Activated T-cell treated with anti-CD3 and anti-CD28 coated beads, Interleukin-2, amount 50 U/mL, for 72 hours (primary cell): Measurements from ENCODE around the gene HK2. TPM values are rescaled to one million over a fixed set of nuclear protein-coding genes. Genes with fewer than 3 reads are reported as not detected.
A peak's percentile ranks its signal among the peaks of the same experiment; 100 is the strongest.
"Not testable (repeated sequence)": the region's sequence is repeated elsewhere in the genome, so short reads cannot be mapped to it uniquely, and the experiment has no call there.

ENCODE experiments used
- ATAC-seq, 2 donors: fragments of 150-1000 bp; cut with Tn5 transposase; replicated peaks in 1 of 2; 2 replicates each; pipeline ENCODE4 v1.10.0; 2021; ENCODE audit warnings: moderate library complexity in 2 of 2, mild to moderate bottlenecking in 1 of 2
- DNase-seq, 2 donors: peaks; one replicate each; pipeline ENCODE4 v3.0.0; 2021 to 2022; ENCODE audit warnings: mixed read lengths in 1 of 2
- H3K27ac Mint-ChIP-seq: one replicate; pipeline ENCODE4 v1.8.0; 2022; ENCODE audit warnings: mild to moderate bottlenecking, moderate library complexity, mixed read lengths
- H3K27me3 Mint-ChIP-seq: one replicate; pipeline ENCODE4 v1.8.0; 2022; ENCODE audit warnings: low read depth, mixed read lengths
- H3K36me3 Mint-ChIP-seq, 2 donors: one replicate each; pipeline ENCODE4 v1.8.0; 2022; ENCODE audit warnings: mixed read lengths in 2 of 2, mild to moderate bottlenecking in 1 of 2; ENCODE audit not compliant: insufficient read depth in 2 of 2
- H3K4me1 Mint-ChIP-seq: one replicate; pipeline ENCODE4 v1.8.0; 2022; ENCODE audit warnings: low read depth, mixed read lengths
- H3K4me3 Mint-ChIP-seq, 2 donors: one replicate each; pipeline ENCODE4 v1.8.0; 2022; ENCODE audit warnings: mild to moderate bottlenecking in 2 of 2, mixed read lengths in 2 of 2, moderate library complexity in 2 of 2
- H3K9me3 Mint-ChIP-seq, 2 donors: one replicate each; pipeline ENCODE4 v1.8.0; 2022; ENCODE audit warnings: mixed read lengths in 2 of 2
- total RNA-seq, 2 donors: library from RNA; stranded (reverse); gene quantifications; one replicate each; pipeline ENCODE4 v1.2.3, GENCODE V29; 2022

Gene HK2
- total RNA-seq, 2 donors from 2014 or later: 31.2 to 36.4 TPM

DNA sequence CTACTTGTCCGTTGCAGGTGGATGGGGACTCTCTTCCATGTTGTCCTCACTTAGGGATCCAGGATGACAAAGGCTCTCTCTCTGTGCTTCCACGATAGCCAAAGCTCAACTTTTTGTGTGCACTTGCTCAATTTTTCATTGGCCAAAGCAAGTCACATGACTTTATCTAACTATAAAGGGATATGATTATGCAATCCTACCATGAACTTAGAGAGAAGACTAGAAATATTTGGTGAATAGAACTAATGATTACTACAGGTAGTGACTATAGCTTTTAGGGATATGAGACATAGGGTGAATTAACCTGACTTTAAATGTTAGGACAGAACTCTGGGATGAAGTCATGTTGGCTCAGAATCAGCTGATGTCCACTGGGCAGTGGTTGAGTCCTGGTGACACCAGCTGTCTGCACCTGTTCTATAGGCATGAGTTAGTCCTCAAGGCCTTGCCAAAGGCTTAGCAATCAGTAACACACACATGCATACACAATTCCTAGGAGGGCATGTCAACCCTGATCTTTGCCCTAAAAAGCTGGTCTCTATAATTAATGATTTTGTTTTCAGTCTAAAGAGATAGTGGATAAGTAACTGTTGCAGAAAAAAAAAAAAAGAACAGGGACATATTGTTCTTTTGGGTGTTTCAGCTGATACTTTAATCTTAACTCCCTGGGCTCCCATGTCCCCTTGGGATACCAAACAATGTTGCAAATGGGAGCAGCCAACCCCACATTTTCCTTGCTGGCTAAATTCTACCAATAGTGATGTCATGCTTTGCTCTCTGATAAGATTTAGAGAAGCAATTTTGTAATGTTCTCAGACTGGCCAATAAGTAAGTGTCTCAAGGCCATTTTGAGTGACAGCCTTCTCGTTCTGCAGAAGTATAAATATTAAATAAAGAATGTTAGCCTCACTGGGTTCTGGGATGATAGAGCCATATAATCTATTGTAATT, 12.5 kb upstream of the HK2 start:
- no peak overlapping the region for H3K4me3 Mint-ChIP-seq
- no peaks in the 10 kb centered on the region for H3K27me3 Mint-ChIP-seq
- DNase-seq: no peak
- no peak for ATAC-seq
- H3K36me3 Mint-ChIP-seq: no peaks in the 10 kb centered on the region
- peaks cover 6% of the 10 kb centered on the region for H3K4me1 Mint-ChIP-seq
- no peaks in the 10 kb centered on the region for H3K9me3 Mint-ChIP-seq
- no peak overlapping the region for H3K27ac Mint-ChIP-seq

- no peak overlapping the region for H3K4me3 Mint-ChIP-seq
- H3K4me1 Mint-ChIP-seq: no peaks in the 10 kb centered on the region
- H3K36me3 Mint-ChIP-seq: no peaks in the 10 kb centered on the region
- H3K27ac Mint-ChIP-seq: no peak overlapping the region
- no peaks in the 10 kb centered on the region for H3K27me3 Mint-ChIP-seq
- ATAC-seq: no peak
- no peaks in the 10 kb centered on the region for H3K9me3 Mint-ChIP-seq
- DNase-seq: no peak
Observed at GRCh38 chr2:74822771-74823566, 11.0 kb upstream of the HK2 start.

- no peak overlapping the region for H3K27ac Mint-ChIP-seq
- no peaks in the 10 kb centered on the region for H3K36me3 Mint-ChIP-seq
- H3K27me3 Mint-ChIP-seq: no peaks in the 10 kb centered on the region
- no peaks in the 10 kb centered on the region for H3K4me1 Mint-ChIP-seq
- ATAC-seq (no peak), DNase-seq (no peak)
- H3K9me3 Mint-ChIP-seq: no peaks in the 10 kb centered on the region
- H3K4me3 Mint-ChIP-seq: no peak overlapping the region
Observed at GRCh38 chr2:74824679-74825078, 9.2 kb upstream of the HK2 start.

DNA sequence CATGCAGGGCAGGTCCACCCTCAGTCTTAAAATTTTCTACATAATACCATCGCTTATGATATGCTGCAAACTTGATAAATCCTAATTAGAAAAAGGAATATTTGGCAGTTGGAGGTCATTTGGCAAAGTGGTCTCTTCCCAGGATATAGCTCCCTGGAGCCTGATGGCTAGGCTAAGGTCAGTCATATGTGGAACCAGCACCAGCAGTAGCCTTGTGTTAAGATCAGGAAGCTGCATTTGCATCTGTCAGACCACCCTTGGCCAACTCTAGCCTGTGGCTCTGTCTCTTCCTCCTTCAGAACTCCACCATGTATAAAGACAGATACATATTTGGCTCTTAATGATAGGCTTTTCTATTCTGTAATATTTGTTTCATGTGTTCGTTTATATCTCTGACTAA, 5.4 kb upstream of the HK2 start:
- H3K4me1 Mint-ChIP-seq: peaks cover 19% of the 10 kb centered on the region
- no peaks in the 10 kb centered on the region for H3K27me3 Mint-ChIP-seq
- no peak overlapping the region for H3K27ac Mint-ChIP-seq
- ATAC-seq: no peak
- DNase-seq: no peak
- no peaks in the 10 kb centered on the region for H3K36me3 Mint-ChIP-seq
- H3K9me3 Mint-ChIP-seq: no peaks in the 10 kb centered on the region
- H3K4me3 Mint-ChIP-seq: no peak overlapping the region

- H3K27ac Mint-ChIP-seq: no peak overlapping the region
- ATAC-seq (no peak), DNase-seq (no peak)
- no peaks in the 10 kb centered on the region for H3K27me3 Mint-ChIP-seq
- no peaks in the 10 kb centered on the region for H3K36me3 Mint-ChIP-seq
- peaks cover 38% of the 10 kb centered on the region for H3K4me1 Mint-ChIP-seq
- peak overlapping the region; percentile 4 to 12 for H3K4me3 Mint-ChIP-seq
- H3K9me3 Mint-ChIP-seq: no peaks in the 10 kb centered on the region
Observed at GRCh38 chr2:74831693-74832530, 2.0 kb upstream of the HK2 start.

DNA sequence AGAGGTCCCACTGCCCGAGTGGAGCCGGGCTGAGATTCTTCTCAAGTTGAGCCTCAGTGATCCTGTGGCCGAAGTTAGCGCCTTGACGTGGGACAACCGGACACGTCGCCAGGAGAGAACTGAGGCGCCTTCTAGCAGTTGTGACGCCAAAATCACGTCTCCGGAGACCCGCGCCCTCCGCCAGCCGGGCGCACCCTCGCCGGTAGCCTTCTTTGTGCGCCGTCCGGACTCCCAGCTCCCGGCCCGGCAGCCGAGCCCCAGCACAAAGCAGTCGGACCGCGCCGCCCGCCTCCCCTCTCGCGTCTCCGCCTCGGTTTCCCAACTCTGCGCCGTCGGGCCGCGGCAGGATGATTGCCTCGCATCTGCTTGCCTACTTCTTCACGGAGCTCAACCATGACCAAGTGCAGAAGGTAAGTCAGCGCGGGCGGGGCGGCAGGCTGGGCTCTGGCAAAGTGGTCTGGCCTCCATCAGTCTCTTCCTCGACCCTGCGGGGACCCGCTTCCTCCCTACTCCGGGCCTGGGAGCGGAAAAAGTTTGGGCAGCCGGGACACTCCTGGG, 386 bp downstream of the HK2 start:
- H3K9me3 Mint-ChIP-seq, H3K36me3 Mint-ChIP-seq, H3K27ac Mint-ChIP-seq, H3K27me3 Mint-ChIP-seq: not testable (repeated sequence)
- H3K4me3 Mint-ChIP-seq: peak overlapping the region; percentile 94
- H3K4me1 Mint-ChIP-seq: peaks cover 61% of the 10 kb centered on the region
- ATAC-seq (peak; percentile 14 to 30), DNase-seq (peak; percentile 45 to 60)

GRCh38 chr2:74834792-74835755, 1.1 kb downstream of the HK2 start:
- H3K27me3 Mint-ChIP-seq: no peaks in the 10 kb centered on the region
- ATAC-seq (peak; percentile 70 to 71), DNase-seq (peak; percentile 78 to 82)
- peak overlapping the region; percentile 80 for H3K27ac Mint-ChIP-seq
- peak overlapping the region; percentile 94 for H3K4me3 Mint-ChIP-seq
- no peaks in the 10 kb centered on the region for H3K9me3 Mint-ChIP-seq
- H3K36me3 Mint-ChIP-seq: peaks cover 0 to 4% of the 10 kb centered on the region in 2 donors
- peaks cover 68% of the 10 kb centered on the region for H3K4me1 Mint-ChIP-seq

DNA sequence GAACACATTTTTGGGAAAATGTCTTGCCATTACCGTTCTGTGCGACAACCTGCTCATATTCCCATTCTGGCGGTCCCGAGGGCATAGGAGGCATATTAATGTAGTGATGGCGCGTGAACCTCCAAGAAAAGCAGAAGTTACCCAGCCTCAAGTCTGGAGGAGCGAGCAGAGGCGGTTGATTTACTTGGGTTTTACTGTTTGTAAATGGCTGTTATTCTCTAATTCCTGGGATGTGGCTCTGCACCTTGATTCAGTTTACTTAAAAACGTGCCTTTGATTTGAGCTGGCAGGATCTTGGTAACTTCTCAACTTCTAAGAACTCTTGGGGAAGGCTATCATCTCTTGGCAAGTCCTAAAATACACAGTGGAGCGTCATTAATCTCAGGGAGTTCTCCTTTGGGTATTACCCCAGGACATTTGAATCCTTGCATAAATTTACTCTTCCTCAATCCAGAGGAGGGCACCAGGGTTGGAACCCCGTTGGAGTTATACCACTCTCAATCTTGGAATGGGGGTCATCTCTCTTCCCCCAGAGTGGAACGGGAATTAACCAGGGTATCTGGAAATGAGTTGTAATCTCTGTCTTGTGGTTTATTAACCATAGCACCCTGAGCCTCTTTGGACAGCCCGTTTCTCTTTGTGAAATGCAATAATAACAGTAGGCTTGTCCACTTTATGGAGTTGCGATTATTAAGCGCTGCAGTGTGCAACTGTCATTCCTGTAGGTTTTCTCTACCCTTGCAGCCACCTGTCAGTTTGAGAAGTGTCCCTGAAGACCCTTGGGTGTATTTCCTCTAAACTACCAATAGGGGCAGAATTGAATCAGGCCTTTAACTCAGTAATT, 2.1 kb downstream of the HK2 start:
- Mint-ChIP-seq H3K4me1 (peaks cover 78% of the 10 kb centered on the region), H3K4me3 (peak overlapping the region; percentile 94), H3K27ac (peak overlapping the region; percentile 69), H3K9me3 (no peaks in the 10 kb centered on the region), H3K36me3 (peaks cover 1 to 4% of the 10 kb centered on the region in 2 donors), H3K27me3 (no peaks in the 10 kb centered on the region)
- no peak for DNase-seq
- no peak for ATAC-seq

GRCh38 chr2:74836675-74837401, 2.9 kb downstream of the HK2 start:
- no peaks in the 10 kb centered on the region for H3K27me3 Mint-ChIP-seq
- peaks cover 84% of the 10 kb centered on the region for H3K4me1 Mint-ChIP-seq
- H3K27ac Mint-ChIP-seq: peak overlapping the region; percentile 69
- H3K36me3 Mint-ChIP-seq: peaks cover 1 to 4% of the 10 kb centered on the region in 2 donors
- DNase-seq: no peak
- ATAC-seq: no peak
- H3K9me3 Mint-ChIP-seq: no peaks in the 10 kb centered on the region
- H3K4me3 Mint-ChIP-seq: peak overlapping the region; percentile 94

DNA sequence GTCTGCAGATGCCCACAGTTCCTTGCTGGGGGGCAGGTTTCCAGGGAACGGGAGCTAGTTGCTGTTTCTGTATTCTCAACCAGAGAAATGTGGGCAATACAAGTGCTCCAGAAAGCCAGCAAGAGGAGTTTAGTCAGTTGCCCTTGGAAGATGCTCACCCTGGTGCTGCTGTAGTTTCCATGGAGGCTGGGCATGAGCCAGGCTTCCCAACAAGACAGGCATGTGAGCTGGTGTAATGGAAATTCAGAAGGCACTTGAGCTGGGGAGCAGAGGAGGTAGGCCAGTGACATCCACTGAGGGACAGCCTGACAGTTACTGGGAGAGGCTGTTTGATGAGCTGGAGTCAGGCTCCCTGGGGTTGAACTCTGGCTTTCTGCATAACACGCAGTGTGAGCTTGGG, 7.7 kb downstream of the HK2 start:
- ATAC-seq (no peak), DNase-seq (no peak)
- H3K4me3 Mint-ChIP-seq: peak overlapping the region in 1 of 2 donors; percentile 48
- no peak overlapping the region for H3K27ac Mint-ChIP-seq
- no peaks in the 10 kb centered on the region for H3K9me3 Mint-ChIP-seq
- H3K4me1 Mint-ChIP-seq: peaks cover 99% of the 10 kb centered on the region
- no peaks in the 10 kb centered on the region for H3K27me3 Mint-ChIP-seq
- H3K36me3 Mint-ChIP-seq: peaks cover 1 to 6% of the 10 kb centered on the region in 2 donors
